GM18505 (cell line): ENCODE measurements around the gene KIF16B.

Experiments
- ATAC-seq: cut with Tn5 transposase; IDR thresholded peaks from one replicate; pipeline ENCODE4 v1.9.1; 2021; ENCODE audit not compliant: unreplicated experiment
- POLR2A ChIP-seq: IDR thresholded peaks from 4 replicates; pipeline ENCODE4 v1.6.1; 2011; ENCODE audit warnings: borderline replicate concordance; ENCODE audit not compliant: insufficient read depth, insufficient read length; ENCODE audit errors: extremely low read depth

KIF16B gene

DNA sequence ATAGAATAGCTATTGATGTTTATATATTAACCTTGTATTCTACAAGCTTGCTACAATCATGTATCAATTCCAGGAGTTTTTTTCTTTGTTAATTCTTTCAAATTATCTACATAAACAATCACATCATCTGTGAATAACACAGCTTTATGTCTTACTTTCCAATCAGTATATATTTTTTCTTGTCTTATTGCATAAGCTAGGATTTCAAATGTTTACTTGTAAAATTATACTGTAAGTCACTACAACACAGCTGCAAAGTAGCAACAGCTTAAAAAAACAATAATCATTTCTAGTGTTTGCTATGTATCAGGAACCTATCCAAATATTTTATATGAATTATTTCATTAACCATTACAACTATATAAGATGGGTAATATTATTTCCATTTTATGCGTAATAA lies 270.4 kb downstream of the KIF16B start:
- TF ChIP-seq POLR2A = no peak
- no peak for ATAC-seq

GRCh38 chr20:16301986-16302385 lies 271.3 kb downstream of the KIF16B start:
- ATAC-seq = no peak
- TF ChIP-seq POLR2A = no peak

GRCh38 chr20:16299897-16300296 lies 273.4 kb downstream of the KIF16B start:
- TF ChIP-seq POLR2A = no peak
- ATAC-seq = no peak

GRCh38 chr20:16296931-16297330 lies 276.3 kb downstream of the KIF16B start:
- no peak for TF ChIP-seq POLR2A
- no peak for ATAC-seq

- TF ChIP-seq POLR2A = no peak
- no peak for ATAC-seq
Measured at GRCh38 chr20:16295534-16295933, 277.7 kb downstream of the KIF16B start.

GRCh38 chr20:16293590-16293989 lies 279.7 kb downstream of the KIF16B start:
- no peak for ATAC-seq
- no peak for TF ChIP-seq POLR2A

DNA sequence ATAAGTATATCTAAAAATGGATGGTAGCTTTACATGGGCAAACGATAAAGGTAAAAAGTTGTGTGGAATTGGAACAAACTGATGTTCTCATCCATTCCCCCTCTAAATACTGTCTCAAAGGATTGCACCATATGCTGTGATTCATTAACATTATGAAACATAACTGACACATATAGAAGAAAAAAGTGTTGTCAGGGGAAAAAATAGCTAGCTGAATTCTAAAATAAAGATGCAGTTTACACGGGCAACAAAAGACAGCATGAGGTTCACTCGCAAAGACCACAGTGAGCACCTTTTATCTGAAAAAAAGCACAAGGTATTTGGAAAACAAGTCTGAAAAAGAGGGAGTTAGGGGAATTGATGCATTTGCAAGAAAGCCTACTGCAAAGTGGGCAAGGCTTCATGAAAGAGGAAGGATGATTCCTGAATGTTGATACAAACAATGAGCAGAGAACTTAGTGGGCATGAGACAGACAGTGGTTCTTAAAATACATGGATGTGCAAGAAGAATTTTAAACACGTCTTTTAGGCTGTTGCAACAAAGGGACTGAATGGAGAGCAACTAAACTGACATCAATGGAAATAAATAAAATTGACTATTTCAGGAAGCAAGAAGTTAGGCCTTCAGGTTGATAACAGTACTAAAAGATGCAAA lies 280.9 kb downstream of the KIF16B start:
- no peak for ATAC-seq
- TF ChIP-seq POLR2A = no peak

DNA sequence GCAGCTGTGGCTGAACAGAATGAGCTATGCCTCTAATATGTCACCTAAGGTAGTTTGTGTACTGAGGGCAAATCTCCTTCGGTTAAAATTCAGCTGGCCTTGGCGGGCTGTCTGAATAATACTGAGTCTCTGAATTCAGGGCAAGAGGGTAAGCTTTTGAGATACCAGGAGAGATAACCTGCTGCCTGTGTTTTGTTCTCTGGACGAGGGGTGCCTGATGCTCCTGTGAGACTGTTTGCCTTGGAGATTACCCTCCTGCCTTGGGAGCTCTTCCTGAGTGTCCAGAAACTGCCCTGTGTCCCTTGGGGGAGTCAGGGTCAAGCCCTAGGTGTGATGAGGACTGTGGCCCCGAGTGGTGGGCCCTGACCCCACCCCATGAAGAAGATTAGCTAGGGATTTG lies 282.9 kb downstream of the KIF16B start:
- TF ChIP-seq POLR2A = no peak
- no peak for ATAC-seq

- ATAC-seq = no peak
- TF ChIP-seq POLR2A = no peak
Measured at GRCh38 chr20:16287776-16288175, 285.5 kb downstream of the KIF16B start.

- TF ChIP-seq POLR2A = no peak
- ATAC-seq = no peak
Measured at GRCh38 chr20:16286601-16287000, 286.6 kb downstream of the KIF16B start.

GRCh38 chr20:16284385-16285100 lies 288.7 kb downstream of the KIF16B start:
- no peak for TF ChIP-seq POLR2A
- no peak for ATAC-seq

GRCh38 chr20:16283978-16284377 lies 289.3 kb downstream of the KIF16B start:
- TF ChIP-seq POLR2A = no peak

DNA sequence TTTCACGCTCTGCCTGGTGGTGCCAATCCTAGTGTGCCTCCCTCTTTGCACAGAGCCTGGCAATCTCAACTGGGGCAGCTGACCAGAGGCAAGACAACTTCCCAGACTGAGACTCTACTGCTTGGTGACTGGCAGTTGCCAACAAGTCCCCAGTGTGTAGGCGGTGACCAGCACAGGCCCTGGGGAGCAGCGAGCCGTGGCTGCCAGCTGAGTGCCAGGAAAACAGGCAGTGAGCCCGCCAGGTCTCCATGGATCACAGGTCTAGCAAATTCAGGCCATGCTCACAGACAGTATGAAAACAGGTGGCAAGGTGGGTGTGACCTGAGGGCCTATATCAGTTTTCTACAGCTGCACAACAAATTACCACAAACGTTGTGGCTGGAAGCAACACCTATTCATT lies 289.9 kb downstream of the KIF16B start:
- no peak for ATAC-seq
- no peak for TF ChIP-seq POLR2A

More at GRCh38 chr20:16283978-16284377, 289.3 kb downstream of the KIF16B start:
- no peak for ATAC-seq

DNA sequence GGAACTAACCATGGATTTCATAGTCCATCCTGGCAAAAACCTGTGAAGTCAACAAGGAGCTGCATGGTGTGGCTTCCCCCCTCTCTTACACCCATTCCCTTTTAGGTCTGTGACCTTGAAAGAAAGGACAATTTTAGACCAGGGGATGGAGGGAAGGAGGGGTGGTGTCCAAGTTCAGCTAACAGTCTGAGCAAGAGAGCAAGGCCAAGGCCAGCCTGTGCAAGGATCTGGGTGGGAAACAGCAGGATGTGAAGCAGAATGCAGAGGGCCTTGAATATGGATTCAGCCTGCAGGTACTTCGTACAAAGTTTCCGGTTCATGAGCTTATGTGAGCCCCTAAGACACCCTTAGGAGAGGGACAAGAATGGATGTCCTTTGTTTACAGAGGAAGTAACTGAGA lies 293.0 kb downstream of the KIF16B start:
- no peak for TF ChIP-seq POLR2A
- no peak for ATAC-seq

DNA sequence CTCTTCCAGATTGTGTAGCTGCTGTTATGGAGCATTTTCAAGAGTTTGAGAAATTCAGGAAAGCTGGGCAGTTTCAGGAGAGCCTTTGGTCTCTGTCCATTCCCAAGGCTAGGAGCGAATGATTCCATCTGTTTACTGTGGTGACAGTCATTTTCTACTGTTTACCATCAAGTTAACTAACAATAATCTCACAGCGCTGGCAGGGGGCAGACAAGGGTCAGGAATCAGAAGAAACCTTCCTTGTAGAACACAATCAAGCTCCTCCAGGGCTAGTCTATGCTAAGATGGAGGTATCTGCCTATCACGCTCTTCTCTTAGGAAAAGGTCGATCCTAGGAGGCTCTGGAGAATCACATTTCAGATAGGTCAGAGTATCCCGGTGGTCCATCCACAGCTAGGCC lies 293.9 kb downstream of the KIF16B start:
- no peak for ATAC-seq
- no peak for TF ChIP-seq POLR2A

DNA sequence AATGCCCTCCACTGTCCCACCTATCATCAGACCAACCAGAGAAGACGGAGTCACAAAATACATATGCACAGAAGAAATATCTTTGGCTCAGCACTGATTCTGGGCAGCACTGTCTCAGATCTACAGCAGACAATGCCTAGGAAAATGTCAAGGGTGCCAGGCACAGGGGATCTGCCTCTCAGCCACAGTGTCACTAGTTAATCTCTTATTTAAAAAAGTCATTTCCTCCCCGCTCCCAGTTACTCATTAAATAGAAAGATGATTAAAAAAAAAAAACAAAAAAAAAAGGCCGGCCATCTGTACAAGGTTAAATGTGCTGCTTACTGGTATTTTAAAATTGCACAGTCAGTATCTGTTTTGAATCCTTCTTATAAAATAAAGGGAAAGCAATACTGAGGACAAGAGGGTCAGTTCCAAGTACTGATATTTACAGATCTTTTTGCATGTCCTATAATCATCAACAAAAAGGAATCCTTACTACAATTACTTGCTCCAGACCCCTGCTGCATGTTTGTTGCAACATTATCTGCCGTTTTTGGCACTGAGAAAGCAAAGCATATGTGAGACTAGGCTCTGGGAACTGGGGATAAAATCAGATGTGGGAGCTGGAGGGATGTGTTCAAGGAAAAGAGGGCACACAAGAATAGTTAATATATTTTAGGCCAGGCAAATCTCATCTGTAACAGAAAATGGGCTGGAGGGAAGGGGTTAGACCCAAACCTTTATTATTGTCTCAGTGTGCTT lies 299.3 kb downstream of the KIF16B start:
- no peak for ATAC-seq

More for the DNA sequence above, 299.3 kb downstream of the KIF16B start:
- no peak for TF ChIP-seq POLR2A
